Gastroesophageal sphincter (tissue), 3 donors: ENCODE data around the gene APP.

Source experiments
- EP300 ChIP-seq: sonication (generic); formaldehyde crosslinking; IDR thresholded peaks from one replicate; pipeline ENCODE4 v1.6.1; 2017; ENCODE audit warnings: antibody characterized with exemption, mild to moderate bottlenecking
- POLR2AphosphoS5 ChIP-seq: sonication (generic); formaldehyde crosslinking; IDR thresholded peaks from one replicate; pipeline ENCODE4 v1.6.1; 2017; ENCODE audit warnings: antibody characterized with exemption
- TF ChIP-seq, protein P1 (sequence below), 4 experiments: fragments of 200-600 bp in 2 of 4; fragments of 450-650 bp in 2 of 4; sonication (generic) in 1 of 4; IDR thresholded peaks; one replicate each; pipeline ENCODE4 v1.5.1; 2017 to 2019; ENCODE audit warnings: antibody characterized with exemption in 4 of 4, mild to moderate bottlenecking in 2 of 4, moderate library complexity in 2 of 4

DNA sequence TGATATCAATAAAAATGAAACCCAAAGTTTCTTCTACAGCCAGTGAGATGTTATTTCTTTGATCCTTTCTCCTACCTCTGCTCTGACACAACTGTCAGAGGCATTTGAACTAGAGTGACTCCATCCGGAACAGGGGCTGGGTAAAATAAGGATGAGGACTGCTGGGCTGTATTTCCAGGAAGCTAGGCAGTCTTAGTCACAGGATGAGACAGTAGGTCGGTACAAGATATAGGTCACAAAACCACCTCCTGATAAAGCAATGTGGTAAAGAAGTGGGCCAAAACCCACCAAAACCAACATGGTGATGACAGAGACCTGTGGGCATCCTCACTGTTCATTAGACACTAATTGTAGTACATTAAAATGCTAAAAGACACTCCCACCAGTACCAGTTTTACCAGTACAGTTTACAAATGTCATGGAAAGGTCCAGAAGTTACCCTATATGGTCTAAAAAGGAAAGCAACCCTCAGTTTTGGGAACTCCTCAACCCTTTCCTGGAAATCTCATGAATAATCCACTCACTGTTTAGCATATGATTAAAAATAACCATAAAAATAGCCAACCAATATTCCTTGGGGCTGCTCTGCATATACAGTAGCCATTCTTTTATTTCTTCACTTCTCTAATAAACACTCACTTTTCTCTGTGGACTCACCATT is 339.1 kb downstream of the APP start:
- TF ChIP-seq, protein P1, sequence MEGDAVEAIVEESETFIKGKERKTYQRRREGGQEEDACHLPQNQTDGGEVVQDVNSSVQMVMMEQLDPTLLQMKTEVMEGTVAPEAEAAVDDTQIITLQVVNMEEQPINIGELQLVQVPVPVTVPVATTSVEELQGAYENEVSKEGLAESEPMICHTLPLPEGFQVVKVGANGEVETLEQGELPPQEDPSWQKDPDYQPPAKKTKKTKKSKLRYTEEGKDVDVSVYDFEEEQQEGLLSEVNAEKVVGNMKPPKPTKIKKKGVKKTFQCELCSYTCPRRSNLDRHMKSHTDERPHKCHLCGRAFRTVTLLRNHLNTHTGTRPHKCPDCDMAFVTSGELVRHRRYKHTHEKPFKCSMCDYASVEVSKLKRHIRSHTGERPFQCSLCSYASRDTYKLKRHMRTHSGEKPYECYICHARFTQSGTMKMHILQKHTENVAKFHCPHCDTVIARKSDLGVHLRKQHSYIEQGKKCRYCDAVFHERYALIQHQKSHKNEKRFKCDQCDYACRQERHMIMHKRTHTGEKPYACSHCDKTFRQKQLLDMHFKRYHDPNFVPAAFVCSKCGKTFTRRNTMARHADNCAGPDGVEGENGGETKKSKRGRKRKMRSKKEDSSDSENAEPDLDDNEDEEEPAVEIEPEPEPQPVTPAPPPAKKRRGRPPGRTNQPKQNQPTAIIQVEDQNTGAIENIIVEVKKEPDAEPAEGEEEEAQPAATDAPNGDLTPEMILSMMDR (IDR thresholded peaks at IDR 0.05), result no peak
- TF ChIP-seq EP300, result no peak
- no peak for TF ChIP-seq POLR2AphosphoS5
